ENCODE measurements around the gene LRP8. TPM values are rescaled to one million over a fixed set of nuclear protein-coding genes. Genes with fewer than 3 reads are reported as not detected.

LRP8 gene
- total and polyA plus RNA-seq, 9 of the 15 experiments (the other 6 are each of a cell fraction or from before 2014, with no cell fraction given), result 7.1 to 56.1 (median 31.3) TPM

DNA sequence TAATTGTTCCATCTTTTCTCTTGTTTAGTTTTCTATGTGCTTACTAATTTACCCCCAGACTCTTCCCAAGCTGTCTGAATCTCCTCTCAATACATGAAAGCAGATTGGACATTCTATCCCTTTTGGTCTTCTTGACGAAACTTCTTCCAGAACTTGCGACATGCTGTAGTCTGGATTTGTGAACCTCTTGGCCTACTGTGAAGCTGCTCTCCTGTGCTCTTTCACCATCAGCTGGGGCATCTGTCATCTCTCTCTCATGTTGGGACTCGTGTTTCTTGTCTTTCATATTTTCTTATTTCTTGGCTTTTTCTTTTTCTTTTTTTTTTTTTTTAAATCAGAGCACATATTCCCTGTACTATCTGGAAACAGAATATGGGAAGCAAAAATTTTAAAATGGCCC lies 124.4 kb downstream of the LRP8 start (continued):
- TF ChIP-seq FIP1L1 (IDR thresholded peaks at IDR 0.05; ENCODE audit: low read depth, low read length, poor library complexity, severe bottlenecking), result no peak

DNA sequence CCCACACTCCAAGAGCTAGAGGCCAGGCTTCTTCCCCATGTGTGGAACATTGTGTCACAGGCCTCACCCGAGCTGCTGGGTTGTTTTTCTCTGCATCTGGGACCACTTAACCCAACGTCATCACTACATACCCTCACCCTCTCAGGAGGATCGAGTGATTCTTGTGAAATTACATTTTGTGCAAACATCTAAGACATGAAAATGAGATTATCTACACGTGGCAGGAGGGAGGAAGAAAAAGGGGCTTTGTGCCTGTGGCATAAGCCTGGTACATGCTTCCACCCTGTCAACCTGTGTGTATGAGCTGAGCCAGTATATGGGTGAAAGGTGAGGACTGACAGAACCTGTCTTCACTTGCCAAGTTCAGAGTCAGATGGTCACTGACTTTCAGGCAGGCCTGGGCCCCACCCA lies 129.6 kb downstream of the LRP8 start:
- FAIRE-seq (peak; percentile 23), DNase-seq (ENCODE audit: extremely low read depth in 1 of 4, low spot score in 3 of 4) (no peak), ATAC-seq (no peak)
- H2AFZ ChIP-seq (ENCODE audit: low read depth, low read length), result no peak overlapping the region
- 50% methylated on average over 4 of the region's 4 CpGs for WGBS (ENCODE audit: insufficient coverage, low coverage, missing lambda C conversion rate)
- BruUV-seq (replicated peaks), result no TSS peak
- no peaks in the 10 kb centered on the region for H3K27me3 ChIP-seq (ENCODE audit: control insufficient read depth in 2 of 2, insufficient read depth in 2 of 2, low read length in 2 of 2)
- H3K9ac ChIP-seq (ENCODE audit: insufficient read depth in 1 of 2, low read depth in 2 of 2, low read length in 2 of 2), result peak overlapping the region; percentile 66 to 93; a peak in 3 of 4 replicates
- ChIA-PET POLR2A (interaction anchor here (0.6 to 2.3 kb wide), 5 partner anchors 13 to 374 kb away, joined by 3 to 14 read pairs (median 3); no protein-coding TSS in a partner anchor), CTCF (ENCODE audit: low intra/inter-chr PET ratio) (interaction anchor here (0.6 kb wide), 1 partner anchor 35 kb away, joined by 3 read pairs; no protein-coding TSS in a partner anchor)
- in situ Hi-C loops (cut with MboI), result loop anchor here (25.0 kb wide), 1 partner anchor 286 kb away; the partner anchor contains the start of gene ECHDC2
- H4K20me1 ChIP-seq (replicated peaks; ENCODE audit: control insufficient read depth, insufficient read depth, low read length), result no peaks in the 10 kb centered on the region
- peaks cover 17% of the 10 kb centered on the region for H3K79me2 ChIP-seq (ENCODE audit: control insufficient read depth, insufficient read depth, low read length)
- TF ChIP-seq, protein P1, sequence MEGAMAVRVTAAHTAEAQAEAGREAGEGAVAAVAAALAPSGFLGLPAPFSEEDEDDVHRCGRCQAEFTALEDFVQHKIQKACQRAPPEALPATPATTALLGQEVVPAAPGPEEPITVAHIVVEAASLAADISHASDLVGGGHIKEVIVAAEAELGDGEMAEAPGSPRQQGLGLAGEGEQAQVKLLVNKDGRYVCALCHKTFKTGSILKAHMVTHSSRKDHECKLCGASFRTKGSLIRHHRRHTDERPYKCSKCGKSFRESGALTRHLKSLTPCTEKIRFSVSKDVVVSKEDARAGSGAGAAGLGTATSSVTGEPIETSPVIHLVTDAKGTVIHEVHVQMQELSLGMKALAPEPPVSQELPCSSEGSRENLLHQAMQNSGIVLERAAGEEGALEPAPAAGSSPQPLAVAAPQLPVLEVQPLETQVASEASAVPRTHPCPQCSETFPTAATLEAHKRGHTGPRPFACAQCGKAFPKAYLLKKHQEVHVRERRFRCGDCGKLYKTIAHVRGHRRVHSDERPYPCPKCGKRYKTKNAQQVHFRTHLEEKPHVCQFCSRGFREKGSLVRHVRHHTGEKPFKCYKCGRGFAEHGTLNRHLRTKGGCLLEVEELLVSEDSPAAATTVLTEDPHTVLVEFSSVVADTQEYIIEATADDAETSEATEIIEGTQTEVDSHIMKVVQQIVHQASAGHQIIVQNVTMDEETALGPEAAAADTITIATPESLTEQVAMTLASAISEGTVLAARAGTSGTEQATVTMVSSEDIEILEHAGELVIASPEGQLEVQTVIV (CRISPR knock-in tag; IDR thresholded peaks at IDR 0.05; ENCODE audit: borderline replicate concordance), result no peak
- TF ChIP-seq PBX2 (CRISPR knock-in tag; IDR thresholded peaks at IDR 0.05; ENCODE audit: low read depth) (no peak), PBX2 (tag; conservative IDR thresholded peaks at IDR 0.05; ENCODE audit: low read depth) (0 out of 2 replicates have a peak, but pooled peaks have one; percentile 27), ZNF174 (CRISPR knock-in tag; IDR thresholded peaks at IDR 0.05) (no peak), SMAD4 (CRISPR knock-in tag; conservative IDR thresholded peaks at IDR 0.05) (no peak), MEIS2 (IDR thresholded peaks at IDR 0.05; ENCODE audit: partially characterized antibody) (peak; percentile 61), SP2 (IDR thresholded peaks at IDR 0.05; ENCODE audit: extremely low read depth, low read depth, low read length, poor library complexity, severe bottlenecking) (no peak)
- peaks cover 18% of the 10 kb centered on the region; the same call in 1 of the 3 replicates for H3K36me3 ChIP-seq (ENCODE audit: control insufficient read depth, insufficient read depth, low read length)
- H3K27ac ChIP-seq (ENCODE audit: extremely low read depth, low read depth, low read length), result no peak overlapping the region; the same call in 2 of the 3 replicates
- peaks cover 16 to 21% of the 10 kb centered on the region in 2 experiments for H3K4me1 ChIP-seq (replicated peaks in 1 of 2; ENCODE audit: control insufficient read depth in 2 of 2, insufficient read depth in 2 of 2, low read length in 2 of 2)
- H3K9me3 ChIP-seq (replicated peaks; ENCODE audit: control insufficient read depth, insufficient read depth, low read depth, low read length), result no peaks in the 10 kb centered on the region
- H3K4me3 ChIP-seq, result peak overlapping the region; percentile 94; the same call in 1 of the 2 replicates
- no peaks in the 10 kb centered on the region for H3K9me1 ChIP-seq (ENCODE audit: control insufficient read depth, insufficient read depth, low read length)
- H3K4me2 ChIP-seq (ENCODE audit: insufficient read depth, low read length), result peak overlapping the region; percentile 96
- intact Hi-C loops (cut with micrococcal nuclease), result loop anchor here (10.0 kb wide), 1 partner anchor 197 kb away; no protein-coding TSS in a partner anchor

All from K562 (cell line).